ENCODE data around the gene SNCG. TPM values are rescaled to one million over a fixed set of nuclear protein-coding genes. Genes with fewer than 3 reads are reported as not detected.
"Not testable (repeated sequence)": the region's sequence is repeated elsewhere in the genome, so short reads cannot be mapped to it uniquely, and the experiment has no call there.

SNCG gene
- polyA plus RNA-seq, 3 donors, result 1.8 TPM; not detected in 2

DNA sequence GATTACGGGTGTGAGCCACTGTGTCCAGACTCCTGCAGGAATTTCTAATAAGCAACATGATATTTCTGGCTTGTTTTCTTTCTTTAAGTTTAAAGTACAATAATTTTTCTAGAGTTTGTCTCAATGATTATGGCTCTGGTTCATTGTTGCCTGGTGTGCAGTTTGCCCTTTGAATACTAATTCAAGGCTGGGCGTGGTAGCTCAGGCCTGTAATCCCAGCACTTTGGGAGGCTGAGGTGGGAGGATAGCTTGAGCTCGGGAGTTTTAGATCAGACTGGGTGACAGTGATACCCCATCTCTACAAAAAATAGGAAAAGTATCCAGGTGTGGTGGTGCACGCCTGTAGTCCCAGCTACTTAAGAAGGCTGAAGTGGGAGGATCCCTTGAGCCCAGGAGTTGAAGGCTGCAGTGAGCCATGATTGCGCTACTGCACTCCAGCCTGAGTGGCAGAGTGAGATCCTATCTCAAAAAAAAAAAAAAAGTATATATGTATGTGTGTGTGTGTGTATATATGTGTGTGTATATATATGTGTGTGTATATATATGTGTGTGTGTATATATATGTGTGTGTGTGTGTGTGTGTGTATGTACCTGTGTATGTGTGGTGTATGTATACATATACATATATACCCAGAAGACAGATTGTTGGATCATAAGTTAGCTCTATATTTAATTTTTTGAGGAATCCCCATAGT lies 18.1 kb downstream of the SNCG start:
- TF ChIP-seq, protein P1, sequence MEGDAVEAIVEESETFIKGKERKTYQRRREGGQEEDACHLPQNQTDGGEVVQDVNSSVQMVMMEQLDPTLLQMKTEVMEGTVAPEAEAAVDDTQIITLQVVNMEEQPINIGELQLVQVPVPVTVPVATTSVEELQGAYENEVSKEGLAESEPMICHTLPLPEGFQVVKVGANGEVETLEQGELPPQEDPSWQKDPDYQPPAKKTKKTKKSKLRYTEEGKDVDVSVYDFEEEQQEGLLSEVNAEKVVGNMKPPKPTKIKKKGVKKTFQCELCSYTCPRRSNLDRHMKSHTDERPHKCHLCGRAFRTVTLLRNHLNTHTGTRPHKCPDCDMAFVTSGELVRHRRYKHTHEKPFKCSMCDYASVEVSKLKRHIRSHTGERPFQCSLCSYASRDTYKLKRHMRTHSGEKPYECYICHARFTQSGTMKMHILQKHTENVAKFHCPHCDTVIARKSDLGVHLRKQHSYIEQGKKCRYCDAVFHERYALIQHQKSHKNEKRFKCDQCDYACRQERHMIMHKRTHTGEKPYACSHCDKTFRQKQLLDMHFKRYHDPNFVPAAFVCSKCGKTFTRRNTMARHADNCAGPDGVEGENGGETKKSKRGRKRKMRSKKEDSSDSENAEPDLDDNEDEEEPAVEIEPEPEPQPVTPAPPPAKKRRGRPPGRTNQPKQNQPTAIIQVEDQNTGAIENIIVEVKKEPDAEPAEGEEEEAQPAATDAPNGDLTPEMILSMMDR (IDR thresholded peaks at IDR 0.05), result no peak
- Mint-ChIP-seq H3K36me3 (no peaks in the 10 kb centered on the region), H3K27ac (peak overlapping the region in 1 of 7 donors; percentile 68), H3K9me3 (peaks cover 0 to 2% (median 0%) of the 10 kb centered on the region in 7 donors), H3K4me3 (no peak overlapping the region), H3K27me3 (ENCODE audit: low read depth in 3 of 3) (peaks cover 22 to 29% (median 26%) of the 10 kb centered on the region in 3 donors), H3K4me1 (peaks cover 4% of the 10 kb centered on the region)
- H3K79me2 ChIP-seq (ENCODE audit: insufficient read depth, low read length), result no peaks in the 10 kb centered on the region
- DNase-seq, result no peak
- H3K36me3 ChIP-seq (replicated peaks in 1 of 2; ENCODE audit: control insufficient read depth in 1 of 2, insufficient read depth in 2 of 2, low read length in 2 of 2), result no peaks in the 10 kb centered on the region
- peaks cover 0 to 13% of the 10 kb centered on the region in 2 donors for H3K27me3 ChIP-seq (ENCODE audit: control insufficient read depth in 2 of 2, insufficient read depth in 2 of 2, low read length in 2 of 2)
- H3K9me3 ChIP-seq (replicated peaks in 1 of 2; ENCODE audit: control insufficient read depth in 1 of 2, insufficient read depth in 1 of 2, low read length in 2 of 2), result no peaks in the 10 kb centered on the region
- H3K4me2 ChIP-seq (replicated peaks; ENCODE audit: extremely low read depth, low read length, poor library complexity, severe bottlenecking), result no peak overlapping the region
- H2AFZ ChIP-seq (ENCODE audit: insufficient read depth, low read depth, low read length, poor library complexity, severe bottlenecking), result no peak overlapping the region
- H3K27ac ChIP-seq (ENCODE audit: low read depth in 1 of 2, low read length in 2 of 2), result no peak overlapping the region
- H3K9ac ChIP-seq (ENCODE audit: insufficient read depth, low read length, poor library complexity, severe bottlenecking), result no peak overlapping the region
- no peak overlapping the region for H3K4me3 ChIP-seq (replicated peaks in 1 of 3; ENCODE audit: low read depth in 2 of 3, low read length in 3 of 3)
- 100% methylated on average over 1 of the region's 5 CpGs for WGBS (ENCODE audit: insufficient coverage)
- H4K20me1 ChIP-seq (ENCODE audit: insufficient read depth, low read length), result no peaks in the 10 kb centered on the region
- intact Hi-C loops (cut with micrococcal nuclease), result loop anchor here in 1 of 2 donors (10.0 kb wide), 1 partner anchor 118 kb away; the partner anchor contains the start of genes GLUD1 and SHLD2
- H3K4me1 ChIP-seq (ENCODE audit: control insufficient read depth in 1 of 2, insufficient read depth in 2 of 2, low read length in 2 of 2), result peaks cover 4 to 6% of the 10 kb centered on the region in 2 donors

DNA sequence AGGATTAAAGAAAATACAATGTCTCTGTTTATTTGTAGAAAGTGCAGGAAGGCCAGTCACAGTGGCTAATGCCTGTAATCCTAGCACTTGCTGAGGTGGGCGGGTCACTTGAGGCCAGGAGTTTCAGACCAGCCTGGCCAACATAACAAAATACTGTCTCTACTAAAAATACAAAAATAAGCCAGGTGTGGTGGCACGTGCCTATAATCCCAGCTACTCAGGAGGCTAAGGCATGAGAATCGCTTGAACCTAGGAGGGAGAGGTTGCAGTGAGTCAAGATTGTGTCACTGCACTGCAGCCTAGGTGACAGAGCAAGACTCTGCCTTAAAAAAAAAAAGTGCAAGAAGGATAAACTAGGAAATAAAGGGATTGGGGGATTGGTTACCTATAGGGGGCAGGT lies 20.1 kb downstream of the SNCG start:
- H3K9me3 Mint-ChIP-seq; H4K20me1 ChIP-seq (ENCODE audit: insufficient read depth, low read length); H3K4me3 Mint-ChIP-seq; H3K36me3 ChIP-seq (replicated peaks in 1 of 2; ENCODE audit: control insufficient read depth in 1 of 2, insufficient read depth in 2 of 2, low read length in 2 of 2); H3K9ac ChIP-seq (ENCODE audit: insufficient read depth, low read length, poor library complexity, severe bottlenecking); H3K4me3 ChIP-seq (replicated peaks in 1 of 3; ENCODE audit: low read depth in 2 of 3, low read length in 3 of 3); DNase-seq; H3K79me2 ChIP-seq (ENCODE audit: insufficient read depth, low read length); H3K36me3 Mint-ChIP-seq; H3K9me3 ChIP-seq (replicated peaks in 1 of 2; ENCODE audit: control insufficient read depth in 1 of 2, insufficient read depth in 1 of 2, low read length in 2 of 2); H3K27ac ChIP-seq (ENCODE audit: low read depth in 1 of 2, low read length in 2 of 2); H3K4me1 Mint-ChIP-seq; H2AFZ ChIP-seq (ENCODE audit: insufficient read depth, low read depth, low read length, poor library complexity, severe bottlenecking); H3K4me1 ChIP-seq (ENCODE audit: control insufficient read depth in 1 of 2, insufficient read depth in 2 of 2, low read length in 2 of 2); H3K4me2 ChIP-seq (replicated peaks; ENCODE audit: extremely low read depth, low read length, poor library complexity, severe bottlenecking); H3K27me3 ChIP-seq (ENCODE audit: control insufficient read depth in 2 of 2, insufficient read depth in 2 of 2, low read length in 2 of 2): not testable (repeated sequence)
- 100% methylated on average over 1 of the region's 3 CpGs for WGBS (ENCODE audit: insufficient coverage)
- intact Hi-C loops (cut with micrococcal nuclease), result loop anchor here in 1 of 2 donors (10.0 kb wide), 1 partner anchor 116 kb away; the partner anchor contains the start of genes GLUD1 and SHLD2
- H3K27ac Mint-ChIP-seq, result peak overlapping the region in 1 of 7 donors; percentile 21
- peaks cover 7 to 13% (median 11%) of the 10 kb centered on the region in 3 donors for H3K27me3 Mint-ChIP-seq (ENCODE audit: low read depth in 3 of 3)
